HepG2 (cell line): ENCODE measurements around the gene EPB41L2. TPM values are rescaled to one million over a fixed set of nuclear protein-coding genes. Genes with fewer than 3 reads are reported as not detected.

Experiments
- ATAC-seq: fragments of 200-7000 bp; cut with Tn5 transposase; 3 replicates; pipeline ENCODE4 v1.9.1; 2020; ENCODE audit warnings: mild to moderate bottlenecking, moderate library complexity
- BruUV-seq: library from RNA; stranded (reverse); fragments of 400-500 nt; replicated peaks from 2 replicates; lab custom pipeline; 2021; lab: Mats Ljungman, UMichigan
- CTCF ChIA-PET: fragments of 300-600 bp; formaldehyde crosslinking; extraction: SDS; loops from one replicate; lab custom pipeline; 2021; ENCODE audit warnings: low total read pairs, inconsistent platforms, low intra/inter-chr PET ratio; lab: Yijun Ruan, JAX
- POLR2A ChIA-PET: fragments of 350-600 bp; sonication (Branson Sonifier 250); formaldehyde crosslinking; loops from one replicate; lab custom pipeline; 2020; ENCODE audit warnings: antibody characterized with exemption, inconsistent platforms; lab: Yijun Ruan, JAX
- DNase-seq: peaks from one replicate; pipeline ENCODE4 v3.0.0-alpha.2; 2015; ENCODE audit warnings: low spot score
- FAIRE-seq: peaks from 3 replicates; lab custom pipeline; 2011; peaks lifted over from hg19 to GRCh38; lab: Jason Lieb, UNC
- H2AFZ ChIP-seq: one replicate; pipeline ENCODE4 v1.6.1; 2011; ENCODE audit warnings: low read length, inconsistent platforms
- H3K27ac ChIP-seq: fragments of 300-600 bp; 3 replicates; pipeline ENCODE4 v1.8.0; 2011; ENCODE audit warnings: mixed run types, mild to moderate bottlenecking, mixed read lengths, low read length, inconsistent platforms; ENCODE audit not compliant: insufficient read depth; ENCODE audit errors: extremely low read length
- H3K27me3 ChIP-seq, 2 experiments: fragments of 200-600 bp in 1 of 2; 2 replicates in 1 of 2; 3 replicates in 1 of 2; pipeline versions ENCODE4 v1.6.0 to v1.8.0; 2011; ENCODE audit warnings: low read length in 2 of 2, mild to moderate bottlenecking in 2 of 2, moderate library complexity in 2 of 2, inconsistent platforms in 1 of 2; ENCODE audit not compliant: insufficient read depth in 2 of 2, control insufficient read depth in 1 of 2
- H3K36me3 ChIP-seq, 2 experiments: fragments of 200-600 bp in 1 of 2; replicated peaks in 1 of 2; 2 replicates in 1 of 2; 3 replicates in 1 of 2; pipeline versions ENCODE4 v1.5.1 to v1.8.0; 2011; ENCODE audit warnings: low read length in 2 of 2, inconsistent platforms in 1 of 2; ENCODE audit not compliant: insufficient read depth in 2 of 2, control insufficient read depth in 1 of 2
- H3K4me1 ChIP-seq: 2 replicates; pipeline ENCODE4 v1.5.1; 2012; ENCODE audit warnings: low read length, inconsistent platforms; ENCODE audit not compliant: insufficient read depth
- H3K4me2 ChIP-seq: 2 replicates; pipeline ENCODE4 v1.6.0; 2011; ENCODE audit warnings: low read depth, low read length, inconsistent platforms
- H3K4me3 ChIP-seq, 3 experiments: fragments of 200-600 bp in 1 of 3; sonication (generic), shearing (Covaris generic) in 1 of 3; replicated peaks in 1 of 3; 2 replicates each; pipeline ENCODE4 v1.5.1; 2011 to 2016; ENCODE audit warnings: low read length in 3 of 3, inconsistent platforms in 2 of 3, low read depth in 2 of 3, mild to moderate bottlenecking in 2 of 3, control low read depth in 1 of 3, mixed read lengths in 1 of 3; ENCODE audit not compliant: insufficient read depth in 1 of 3
- H3K79me2 ChIP-seq: one replicate; pipeline ENCODE4 v1.6.1; 2011; ENCODE audit warnings: low read length, inconsistent platforms; ENCODE audit not compliant: insufficient read depth
- H3K9ac ChIP-seq: 2 replicates; pipeline ENCODE4 v1.6.0; 2011; ENCODE audit warnings: mild to moderate bottlenecking, low read depth, low read length, inconsistent platforms; ENCODE audit not compliant: insufficient read depth
- H3K9me3 ChIP-seq: 2 replicates; pipeline ENCODE4 v1.5.1; 2012; ENCODE audit warnings: mild to moderate bottlenecking, low read length
- H4K20me1 ChIP-seq: 2 replicates; pipeline ENCODE4 v1.6.0; 2011; ENCODE audit warnings: inconsistent platforms, mild to moderate bottlenecking, low read length, moderate library complexity; ENCODE audit not compliant: insufficient read depth
- DPF2 ChIP-seq: sonication (generic); formaldehyde crosslinking; IDR thresholded peaks from 2 replicates; pipeline ENCODE4 v1.4.0; 2020; ENCODE audit warnings: mild to moderate bottlenecking, low read depth, missing genetic modification reagents, borderline replicate concordance
- ETV5 ChIP-seq: IDR thresholded peaks from 2 replicates; pipeline ENCODE4 v1.6.1; 2018; ENCODE audit warnings: missing biosample characterization, missing genetic modification reagents, inconsistent platforms, borderline replicate concordance
- FOXJ3 ChIP-seq: sonication (generic); formaldehyde crosslinking; IDR thresholded peaks from 2 replicates; pipeline ENCODE4 v1.4.0; 2020; ENCODE audit warnings: missing genetic modification reagents, mild to moderate bottlenecking, borderline replicate concordance
- GATA4 ChIP-seq: sonication (generic); IDR thresholded peaks from 2 replicates; pipeline ENCODE4 v1.6.1; 2016; ENCODE audit warnings: antibody characterized with exemption, low read depth, borderline replicate concordance
- MLX ChIP-seq: IDR thresholded peaks from 2 replicates; pipeline ENCODE4 v1.6.1; 2016
- NFE2L2 ChIP-seq: fragments of 150-350 bp; IDR thresholded peaks from 2 replicates; pipeline ENCODE4 v1.6.1; 2014; ENCODE audit warnings: low read length
- SAFB2 ChIP-seq: sonication (generic); formaldehyde crosslinking; IDR thresholded peaks from 2 replicates; pipeline ENCODE4 v1.5.1; 2020; ENCODE audit warnings: missing genetic modification reagents, low read depth, mild to moderate bottlenecking, borderline replicate concordance
- ZNF121 ChIP-seq: sonication (generic); formaldehyde crosslinking; IDR thresholded peaks from 2 replicates; pipeline ENCODE4 v1.5.0; 2020; ENCODE audit warnings: mild to moderate bottlenecking, missing genetic modification reagents
- ZNF337 ChIP-seq: sonication (generic); formaldehyde crosslinking; IDR thresholded peaks from 2 replicates; pipeline ENCODE4 v1.5.1; 2020; ENCODE audit warnings: missing genetic modification reagents, low read depth, mild to moderate bottlenecking, borderline replicate concordance
- ZNF574 ChIP-seq: sonication (generic); formaldehyde crosslinking; IDR thresholded peaks from 2 replicates; pipeline ENCODE4 v1.4.0; 2020; ENCODE audit warnings: missing genetic modification reagents
- ZNF672 ChIP-seq: sonication (generic); formaldehyde crosslinking; IDR thresholded peaks from 2 replicates; pipeline ENCODE4 v1.8.1; 2022; ENCODE audit warnings: missing genetic modification reagents
- ZNF746 ChIP-seq: sonication (generic); formaldehyde crosslinking; IDR thresholded peaks from 2 replicates; pipeline ENCODE4 v1.8.0; 2022; ENCODE audit warnings: mild to moderate bottlenecking, missing genetic modification reagents
- ZNF777 ChIP-seq: sonication (generic); formaldehyde crosslinking; IDR thresholded peaks from 2 replicates; pipeline ENCODE4 v1.4.0; 2020; ENCODE audit warnings: missing genetic modification reagents
- WGBS: methylation state at CpG from one replicate; pipeline ENCODE4 v1.1.6; 2017; ENCODE audit warnings: low lambda C conversion rate; 5-methylcytosine and 5-hydroxymethylcytosine counted together
- in situ Hi-C: cut with HindIII; loops from 2 replicates; pipeline ENCODE4 v1.10.0; 2017; ENCODE audit warnings: low pct_unique_long_range_greater_than_20kb; ENCODE audit not compliant: extremely low pct_ligation_motif_present
- intact Hi-C: fragments of 100-400 bp; cut with micrococcal nuclease; formaldehyde crosslinking; loops from one replicate; pipeline ENCODE4 v1.10.0; 2022; ENCODE audit not compliant: unreplicated experiment
- polyA plus RNA-seq, 8 experiments: library from polyadenylated mRNA; depleted of rRNA in 3 of 8; stranded (reverse) in 7 of 8; unstranded in 1 of 8; fragments of >200 nt; fragmentation: Illumina TruSeq in 4 of 8; extraction: Trizol in 4 of 8; gene quantifications; 2 replicates each; pipeline versions ENCODE4 v1.2.1 to v1.2.3, GENCODE V29; 2011 to 2016; ENCODE audit warnings: low read depth in 4 of 8, missing spikeins in 1 of 8, mixed read lengths in 1 of 8; ENCODE audit not compliant: insufficient read depth in 1 of 8
- total RNA-seq, 5 experiments: library from RNA; depleted of rRNA; stranded (reverse); fragments of >200 nt; fragmentation: Illumina TruSeq; extraction: Trizol; gene quantifications; 2 replicates each; pipeline ENCODE4 v1.2.3, GENCODE V29; 2016; ENCODE audit warnings: low read depth in 1 of 5
- TF ChIP-seq, protein P1 (sequence below): sonication (generic); formaldehyde crosslinking; IDR thresholded peaks from 2 replicates; pipeline ENCODE4 v1.9.0; 2021; ENCODE audit warnings: missing genetic modification reagents, mild to moderate bottlenecking, borderline replicate concordance
- TF ChIP-seq, protein P2 (sequence below): IDR thresholded peaks from 2 replicates; pipeline ENCODE4 v1.6.1; 2018; ENCODE audit warnings: missing genetic modification reagents
- TF ChIP-seq, protein P3 (sequence below): sonication (generic); formaldehyde crosslinking; IDR thresholded peaks from 2 replicates; pipeline ENCODE4 v1.9.0; 2021; ENCODE audit warnings: missing genetic modification reagents, borderline replicate concordance

EPB41L2 gene
- total and polyA plus RNA-seq, 2 of the 13 experiments (the other 11 are each of a cell fraction or from before 2014, with no cell fraction given), result 41.7 to 56.4 TPM

DNA sequence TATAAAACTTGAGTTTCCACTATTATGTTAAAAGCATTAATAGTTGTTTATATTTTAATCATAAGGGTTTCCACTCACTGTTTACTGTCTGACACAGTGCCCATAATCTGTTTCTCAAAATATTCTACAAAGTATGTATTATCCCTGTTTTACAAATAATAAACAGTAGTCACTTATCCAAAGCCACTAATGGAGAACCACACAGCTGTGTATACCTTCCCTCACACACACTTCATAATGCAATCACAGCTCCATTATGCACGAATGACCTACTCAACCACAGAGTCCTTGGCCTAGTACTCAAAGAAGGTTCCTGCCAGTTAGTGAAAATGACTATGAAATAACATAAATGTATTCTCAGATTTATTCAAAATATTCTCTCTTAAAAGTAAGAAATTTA, 103.1 kb downstream of the EPB41L2 start:
- BruUV-seq, result no TSS peak
- FAIRE-seq, result no peak
- TF ChIP-seq ZNF337 (CRISPR knock-in tag) (no peak), ZNF672 (no peak), DPF2 (CRISPR knock-in tag) (no peak), MLX (CRISPR knock-in tag) (no peak), SAFB2 (CRISPR knock-in tag) (no peak), ZNF777 (no peak), ZNF746 (CRISPR knock-in tag) (no peak), GATA4 (no peak), ZNF121 (CRISPR knock-in tag) (no peak), FOXJ3 (CRISPR knock-in tag) (no peak), NFE2L2 (no peak), ETV5 (no peak), ZNF574 (CRISPR knock-in tag) (no peak)
- TF ChIP-seq, protein P1, sequence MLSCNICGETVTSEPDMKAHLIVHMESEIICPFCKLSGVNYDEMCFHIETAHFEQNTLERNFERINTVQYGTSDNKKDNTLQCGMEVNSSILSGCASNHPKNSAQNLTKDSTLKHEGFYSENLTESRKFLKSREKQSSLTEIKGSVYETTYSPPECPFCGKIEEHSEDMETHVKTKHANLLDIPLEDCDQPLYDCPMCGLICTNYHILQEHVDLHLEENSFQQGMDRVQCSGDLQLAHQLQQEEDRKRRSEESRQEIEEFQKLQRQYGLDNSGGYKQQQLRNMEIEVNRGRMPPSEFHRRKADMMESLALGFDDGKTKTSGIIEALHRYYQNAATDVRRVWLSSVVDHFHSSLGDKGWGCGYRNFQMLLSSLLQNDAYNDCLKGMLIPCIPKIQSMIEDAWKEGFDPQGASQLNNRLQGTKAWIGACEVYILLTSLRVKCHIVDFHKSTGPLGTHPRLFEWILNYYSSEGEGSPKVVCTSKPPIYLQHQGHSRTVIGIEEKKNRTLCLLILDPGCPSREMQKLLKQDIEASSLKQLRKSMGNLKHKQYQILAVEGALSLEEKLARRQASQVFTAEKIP, result no peak
- TF ChIP-seq, protein P2, sequence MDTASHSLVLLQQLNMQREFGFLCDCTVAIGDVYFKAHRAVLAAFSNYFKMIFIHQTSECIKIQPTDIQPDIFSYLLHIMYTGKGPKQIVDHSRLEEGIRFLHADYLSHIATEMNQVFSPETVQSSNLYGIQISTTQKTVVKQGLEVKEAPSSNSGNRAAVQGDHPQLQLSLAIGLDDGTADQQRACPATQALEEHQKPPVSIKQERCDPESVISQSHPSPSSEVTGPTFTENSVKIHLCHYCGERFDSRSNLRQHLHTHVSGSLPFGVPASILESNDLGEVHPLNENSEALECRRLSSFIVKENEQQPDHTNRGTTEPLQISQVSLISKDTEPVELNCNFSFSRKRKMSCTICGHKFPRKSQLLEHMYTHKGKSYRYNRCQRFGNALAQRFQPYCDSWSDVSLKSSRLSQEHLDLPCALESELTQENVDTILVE, result no peak
- TF ChIP-seq, protein P3, sequence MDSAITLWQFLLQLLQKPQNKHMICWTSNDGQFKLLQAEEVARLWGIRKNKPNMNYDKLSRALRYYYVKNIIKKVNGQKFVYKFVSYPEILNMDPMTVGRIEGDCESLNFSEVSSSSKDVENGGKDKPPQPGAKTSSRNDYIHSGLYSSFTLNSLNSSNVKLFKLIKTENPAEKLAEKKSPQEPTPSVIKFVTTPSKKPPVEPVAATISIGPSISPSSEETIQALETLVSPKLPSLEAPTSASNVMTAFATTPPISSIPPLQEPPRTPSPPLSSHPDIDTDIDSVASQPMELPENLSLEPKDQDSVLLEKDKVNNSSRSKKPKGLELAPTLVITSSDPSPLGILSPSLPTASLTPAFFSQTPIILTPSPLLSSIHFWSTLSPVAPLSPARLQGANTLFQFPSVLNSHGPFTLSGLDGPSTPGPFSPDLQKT (CRISPR knock-in tag), result no peak
- Histone ChIP-seq H3K4me1 (no peaks in the 10 kb centered on the region), H3K4me3 (no peak overlapping the region), H4K20me1 (no peaks in the 10 kb centered on the region), H2AFZ (no peak overlapping the region), H3K9me3 (no peaks in the 10 kb centered on the region), H3K79me2 (peaks cover 56% of the 10 kb centered on the region), H3K4me2 (no peak overlapping the region), H3K27me3 (no peaks in the 10 kb centered on the region), H3K36me3 (peaks cover 5 to 11% of the 10 kb centered on the region in 2 experiments; a peak in 3 of 5 replicates), H3K27ac (no peak overlapping the region), H3K9ac (no peak overlapping the region)
- no peak for DNase-seq
- in situ Hi-C loops (no loop called here), intact Hi-C loops (no loop called here)
- ChIA-PET CTCF (no interaction called here), POLR2A (no interaction called here)
- no peak for ATAC-seq
- WGBS, result 93% methylated on average over 1 of the region's 1 CpG
